ENCODE measurements around the gene UNC5CL.
A peak's percentile ranks its signal among the peaks of the same experiment; 100 is the strongest.
"Not testable (repeated sequence)": the region's sequence is repeated elsewhere in the genome, so short reads cannot be mapped to it uniquely, and the experiment has no call there.

Gene UNC5CL

DNA sequence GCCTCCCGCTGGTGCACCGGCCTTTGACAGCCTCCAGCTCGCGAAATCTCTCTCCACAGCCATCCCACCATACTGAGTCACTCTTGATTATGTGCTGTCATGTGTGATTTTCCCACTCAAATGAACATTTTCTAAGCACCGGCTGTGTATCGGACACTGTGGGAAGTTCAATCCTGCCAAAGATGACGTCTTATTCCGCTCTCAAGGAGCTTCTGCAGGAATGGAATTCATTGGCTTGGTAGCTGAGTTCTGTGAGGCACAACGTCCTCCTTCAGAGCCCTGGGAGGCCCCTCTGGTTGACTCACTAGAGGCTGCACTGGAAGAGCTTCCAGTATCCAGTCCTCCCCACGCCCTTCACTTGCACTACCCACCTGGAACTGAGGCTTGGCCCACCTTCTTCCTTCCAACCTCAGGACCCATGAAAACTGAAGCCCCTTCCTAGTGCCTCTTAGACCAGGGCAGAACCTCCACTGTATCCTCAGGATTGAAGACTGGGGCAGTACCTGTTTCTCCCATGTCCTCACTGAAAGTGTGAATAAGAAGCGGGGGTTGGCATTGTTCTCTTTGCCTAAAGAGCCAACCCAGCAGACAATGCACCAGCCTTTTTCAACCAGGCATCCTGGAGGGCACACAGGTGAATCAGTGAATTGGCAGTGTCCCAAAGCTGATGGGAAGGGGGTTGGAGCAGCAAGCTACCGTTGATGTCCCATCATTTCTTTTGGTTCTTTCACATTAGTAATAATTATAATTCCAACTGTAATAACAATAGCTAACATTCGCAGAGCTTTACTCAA, 1.7 kb downstream of the UNC5CL start:
- no peak for DNase-seq (ENCODE audit: low read depth)

DNA sequence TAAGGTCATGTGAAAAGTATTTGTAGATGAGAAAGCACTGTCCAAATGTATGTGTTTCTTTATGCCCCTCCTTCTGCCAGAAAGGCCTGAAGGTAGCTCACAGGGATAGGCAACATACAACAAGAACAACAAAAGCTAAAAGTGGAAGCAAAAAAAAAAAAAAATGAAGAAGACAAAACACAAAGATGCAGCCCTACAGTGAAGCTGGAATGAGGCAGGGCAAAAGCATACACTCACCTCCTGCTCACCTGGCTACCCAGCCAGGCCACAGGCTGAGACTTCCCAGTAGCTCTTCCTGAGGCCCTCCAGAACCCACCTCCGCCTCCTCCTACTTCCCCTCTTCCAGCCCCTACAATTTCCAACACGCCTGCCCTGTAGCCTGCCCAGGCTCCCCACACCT, 2.4 kb downstream of the UNC5CL start:
- DNase-seq (ENCODE audit: low read depth): no peak

DNA sequence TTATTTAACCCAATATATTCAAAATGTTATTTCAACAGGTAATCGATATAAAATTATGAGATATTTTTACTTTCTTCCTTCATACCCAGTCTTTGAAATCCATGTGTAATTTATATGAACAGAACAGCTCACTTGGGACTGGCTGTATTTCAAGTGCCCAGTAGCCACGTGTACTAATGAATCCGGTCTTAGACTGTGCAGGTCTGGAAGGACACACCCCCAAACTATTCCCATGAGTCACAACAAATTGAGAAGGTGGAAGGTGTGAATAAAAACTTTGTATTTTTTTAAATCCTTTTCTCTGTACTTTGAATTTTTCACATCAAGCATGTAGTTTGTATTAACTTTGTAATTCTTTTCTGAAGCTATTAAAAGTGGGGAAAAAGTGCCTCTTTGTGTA, 2.8 kb downstream of the UNC5CL start:
- no peak for DNase-seq (ENCODE audit: low read depth)

DNA sequence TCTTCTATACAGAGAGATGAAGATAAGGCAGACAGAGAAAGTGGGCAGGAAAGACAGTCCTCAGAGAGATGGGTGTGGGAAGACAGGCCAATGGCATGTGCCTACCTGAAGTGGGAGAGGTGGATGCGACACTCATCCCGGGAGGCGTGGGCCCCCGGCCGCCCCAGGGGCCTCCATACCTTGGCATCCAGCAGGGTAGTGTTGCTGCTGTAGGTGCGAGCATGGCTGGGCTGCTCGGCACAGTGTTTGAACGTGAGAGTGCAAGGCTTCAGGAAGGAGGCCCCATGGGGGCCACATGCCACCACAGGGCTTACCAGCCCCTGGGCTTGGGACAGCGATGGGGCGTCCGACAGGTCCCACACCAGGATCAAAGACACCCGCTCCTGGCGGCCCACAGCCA, 5.2 kb downstream of the UNC5CL start:
- DNase-seq (ENCODE audit: low read depth): no peak

DNA sequence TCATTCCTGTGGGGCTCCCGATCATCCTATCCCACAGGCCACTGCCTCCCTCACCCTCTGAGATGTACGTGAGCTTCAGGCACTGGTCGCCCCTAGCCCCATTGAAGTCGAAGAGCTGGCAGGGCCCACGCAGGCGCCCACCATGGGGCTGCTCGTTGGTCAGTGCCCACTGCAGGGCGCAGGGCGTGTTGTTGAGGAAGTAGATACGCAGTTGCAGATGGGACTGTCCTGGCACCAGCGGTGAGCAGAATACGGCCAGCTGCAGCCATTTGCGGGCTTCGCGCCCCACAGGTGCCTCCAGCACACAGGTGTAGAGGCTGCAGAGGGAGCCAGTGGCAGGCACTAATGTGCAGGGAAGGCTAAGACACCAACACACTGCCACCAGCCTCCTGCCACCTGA, 6.2 kb downstream of the UNC5CL start:
- no peak for DNase-seq (ENCODE audit: low read depth)

DNA sequence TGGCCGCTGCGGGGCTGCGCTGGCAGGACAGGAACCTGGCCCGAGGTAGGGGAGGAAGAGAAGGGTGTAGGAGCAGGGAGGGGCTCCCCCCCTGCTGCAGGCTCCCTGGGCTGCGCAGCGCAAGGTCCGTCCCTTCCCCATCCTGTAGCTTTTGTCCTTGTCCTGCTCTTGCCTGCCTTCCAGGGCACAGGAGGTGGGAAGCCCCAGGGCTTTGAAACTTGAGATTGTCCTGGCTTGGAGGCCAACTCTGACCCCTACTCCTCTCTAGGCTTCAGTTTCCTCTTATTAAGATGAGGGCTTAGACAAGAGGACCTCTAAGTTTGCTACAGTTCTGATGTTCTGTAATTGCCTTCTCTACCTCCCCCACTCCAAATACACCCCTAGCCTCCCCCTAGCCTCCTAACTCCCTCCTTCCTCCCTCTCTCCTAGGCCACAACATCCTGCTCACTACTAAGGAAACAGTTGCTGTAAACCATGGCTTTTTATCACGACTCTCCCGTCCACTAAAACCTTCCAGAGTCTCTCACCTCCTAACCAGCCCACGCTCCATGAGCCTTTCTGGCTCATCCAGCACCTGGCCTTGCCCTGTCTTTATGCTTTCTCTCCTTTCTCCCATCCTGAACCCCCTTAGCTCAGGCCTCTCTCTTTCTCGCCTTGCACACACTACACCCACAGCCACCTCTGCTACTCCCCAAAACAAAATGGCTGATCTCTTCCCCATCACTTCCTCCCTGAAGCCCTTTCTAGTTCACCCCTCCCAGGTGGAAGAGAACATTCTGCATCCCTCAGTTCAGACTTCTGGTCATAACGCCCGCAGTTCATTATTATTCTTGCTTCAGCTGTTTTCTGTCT, 10.2 kb downstream of the UNC5CL start:
- DNase-seq (ENCODE audit: low read depth): no peak

DNA sequence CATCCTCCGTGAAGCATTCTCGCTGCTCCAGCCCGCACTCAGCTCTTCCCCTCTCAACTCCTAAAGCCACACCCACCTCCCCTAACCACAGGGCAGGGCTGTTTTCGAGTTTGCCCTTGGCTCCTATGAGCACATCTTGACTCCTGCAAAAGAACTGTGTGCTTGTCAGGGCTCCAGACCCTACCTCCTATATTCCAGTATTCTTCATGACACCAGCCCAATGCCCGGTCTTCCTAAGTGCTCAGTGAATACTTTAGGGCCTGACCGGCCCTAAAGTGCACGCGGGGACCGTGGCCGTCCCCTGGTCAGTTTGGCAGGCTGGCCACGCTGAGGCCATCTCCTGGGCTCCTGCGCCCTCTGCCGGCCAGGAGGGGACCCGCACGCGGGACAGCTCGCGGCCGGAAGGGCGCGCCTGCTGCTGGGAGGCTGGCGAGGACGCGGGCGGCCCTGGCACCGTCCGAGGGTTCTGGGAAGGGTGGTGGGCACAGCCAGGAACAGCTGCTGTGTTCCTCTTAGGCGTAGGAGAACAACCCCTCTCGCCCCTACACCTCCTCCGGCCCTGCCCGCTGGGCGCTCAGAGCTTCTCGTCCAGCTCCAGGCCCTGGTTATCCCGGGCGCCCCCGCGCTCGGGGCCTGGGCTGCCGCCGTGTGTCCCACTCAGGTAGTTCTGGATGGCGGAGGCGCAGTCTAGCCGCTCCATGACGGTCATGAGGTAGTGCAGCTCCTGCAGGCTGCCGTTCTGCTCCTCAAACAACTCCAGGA, 11.0 kb downstream of the UNC5CL start:
- DNase-seq (ENCODE audit: low read depth): peak; percentile 32

DNA sequence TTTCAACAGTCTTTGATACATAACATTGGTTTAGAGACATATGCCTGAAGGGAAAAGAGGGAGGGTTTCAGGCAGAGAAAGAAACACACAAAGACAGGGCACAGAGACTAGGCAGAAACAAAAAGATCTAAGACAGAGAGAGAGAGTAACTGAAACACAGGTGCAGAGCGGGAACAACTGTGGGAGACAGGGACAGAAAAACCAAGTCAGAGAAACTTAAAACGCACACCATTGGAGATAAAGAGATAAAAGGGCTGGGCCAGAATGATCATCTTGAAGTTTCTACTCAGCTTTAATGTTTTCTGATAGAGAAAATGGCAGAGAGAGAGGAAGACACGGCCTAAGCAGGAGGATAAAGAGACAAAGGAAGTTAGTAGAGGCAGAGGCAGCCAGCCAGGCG, 11.8 kb downstream of the UNC5CL start:
- no peak for DNase-seq (ENCODE audit: low read depth)

DNA sequence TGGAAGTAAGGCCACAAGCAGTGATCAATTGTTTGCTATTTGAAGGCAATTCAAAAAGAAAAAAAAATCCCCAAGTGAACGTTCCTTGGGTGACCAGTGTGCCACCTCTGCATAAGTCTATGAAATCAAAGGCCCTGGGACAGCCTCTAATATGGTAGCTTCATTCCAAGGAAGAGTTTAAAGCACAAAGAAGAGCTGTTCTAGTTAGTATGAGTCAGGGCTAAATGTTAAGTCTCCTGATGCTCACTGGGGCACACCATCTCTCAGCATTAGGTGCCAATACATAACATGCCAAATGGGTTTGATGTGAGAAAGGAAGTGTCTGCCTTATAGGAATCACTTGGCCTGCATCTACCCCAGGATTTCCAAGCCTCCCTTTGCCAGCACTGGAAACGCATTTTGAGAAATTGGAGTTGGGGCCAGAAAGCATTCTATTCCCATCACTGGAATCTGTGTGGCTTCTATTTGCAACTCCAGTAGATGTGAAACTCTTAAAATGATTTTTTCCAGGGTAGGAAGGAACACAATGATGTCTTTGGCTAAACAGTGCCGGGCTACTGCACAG, 13.0 kb downstream of the UNC5CL start:
- no peak for DNase-seq (ENCODE audit: low read depth)

DNA sequence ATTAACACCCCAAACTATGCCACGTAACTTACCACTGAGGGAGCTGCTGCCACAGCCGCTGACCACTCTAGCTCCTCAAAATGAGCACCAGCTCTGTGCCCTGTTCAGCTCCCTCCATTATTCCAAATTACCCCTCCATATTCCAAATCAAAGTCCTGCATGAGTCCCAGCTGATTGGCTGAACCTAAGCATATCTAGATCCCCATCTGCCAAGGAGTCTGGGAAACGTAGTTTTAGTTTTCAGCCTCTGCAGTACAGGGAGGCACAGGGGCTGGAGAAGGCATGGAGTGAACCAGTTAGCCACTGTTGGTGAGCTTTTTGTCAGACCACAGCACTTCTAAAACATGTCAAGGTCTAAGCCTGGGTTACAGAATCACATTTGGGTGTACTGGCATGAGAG, 15.9 kb downstream of the UNC5CL start:
- no peak for DNase-seq (ENCODE audit: low read depth)

DNA sequence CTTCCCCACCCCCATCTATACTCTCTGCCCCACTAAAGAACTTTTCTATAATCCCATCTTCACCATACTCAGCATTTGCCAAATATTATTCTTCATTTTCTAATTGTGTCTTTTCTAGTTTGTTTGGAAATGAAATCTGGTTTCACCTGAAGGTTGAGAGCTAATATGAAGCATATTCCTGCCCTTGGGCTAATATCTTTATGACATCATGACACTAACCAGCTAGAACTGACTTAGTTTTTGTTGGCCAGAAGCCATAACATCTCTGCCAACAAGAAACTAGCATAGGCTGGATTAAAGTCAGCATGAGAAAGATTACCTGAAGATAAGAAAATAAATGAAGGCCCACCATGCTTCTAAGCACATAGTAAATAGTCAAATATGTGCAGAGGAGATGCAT, 16.7 kb downstream of the UNC5CL start:
- no peak for DNase-seq (ENCODE audit: low read depth)

DNA sequence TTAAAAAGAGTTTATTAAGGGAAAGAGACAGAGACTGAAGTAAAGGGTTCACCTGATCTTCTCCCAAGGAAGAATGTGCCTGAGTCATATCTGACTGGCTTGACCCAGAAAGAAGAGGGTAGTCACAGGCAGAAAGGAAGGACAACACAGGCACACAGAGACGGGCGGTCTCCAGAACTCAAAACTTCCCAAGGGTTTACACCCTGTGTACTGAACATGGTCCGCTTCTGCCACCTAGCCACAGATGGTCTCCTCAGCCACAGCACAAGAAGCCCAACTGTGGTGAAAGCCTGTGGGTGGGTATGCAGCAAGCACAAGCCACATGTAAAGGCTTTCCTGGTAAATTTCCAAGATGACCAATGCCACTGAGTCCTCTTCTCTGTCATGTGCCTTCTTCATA, 17.2 kb downstream of the UNC5CL start:
- DNase-seq (ENCODE audit: low read depth): no peak

DNA sequence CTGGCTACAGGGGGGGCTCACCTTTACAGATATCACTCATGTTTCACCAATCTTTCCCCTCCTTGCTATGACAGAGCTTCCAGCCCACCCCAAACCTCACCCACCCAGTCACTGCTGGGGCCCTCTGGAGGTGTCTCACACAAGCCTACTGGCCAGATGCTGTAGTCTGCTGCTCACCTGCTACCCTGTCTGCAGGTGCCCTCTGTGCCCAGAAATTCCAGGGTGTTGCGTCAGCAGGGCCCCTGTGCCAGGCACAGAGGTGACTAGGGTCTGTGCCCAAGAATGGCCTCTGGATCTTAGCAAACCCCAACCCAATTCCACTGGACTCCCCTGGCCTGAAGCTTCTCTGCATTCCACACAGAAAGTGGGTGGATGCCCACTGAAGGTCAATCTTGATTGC, 21.4 kb downstream of the UNC5CL start:
- no peak for DNase-seq (ENCODE audit: low read depth)

DNA sequence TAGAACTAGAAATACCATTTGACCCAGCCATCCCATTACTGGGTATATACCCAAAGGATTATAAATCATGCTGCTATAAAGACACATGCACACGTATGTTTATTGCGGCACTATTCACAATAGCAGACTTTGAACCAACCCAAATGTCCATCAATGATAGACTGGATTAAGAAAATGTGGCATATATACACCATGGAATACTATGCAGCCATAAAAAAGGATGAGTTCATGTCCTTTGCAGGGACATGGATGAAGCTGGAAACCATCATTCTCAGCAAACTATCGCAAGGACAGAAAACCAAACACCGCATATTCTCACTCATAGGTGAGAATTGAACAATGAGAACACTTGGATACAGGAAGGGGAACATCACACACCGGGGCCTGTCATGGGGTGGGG, 23.2 kb downstream of the UNC5CL start:
- not testable (repeated sequence) for DNase-seq (ENCODE audit: low read depth)

DNA sequence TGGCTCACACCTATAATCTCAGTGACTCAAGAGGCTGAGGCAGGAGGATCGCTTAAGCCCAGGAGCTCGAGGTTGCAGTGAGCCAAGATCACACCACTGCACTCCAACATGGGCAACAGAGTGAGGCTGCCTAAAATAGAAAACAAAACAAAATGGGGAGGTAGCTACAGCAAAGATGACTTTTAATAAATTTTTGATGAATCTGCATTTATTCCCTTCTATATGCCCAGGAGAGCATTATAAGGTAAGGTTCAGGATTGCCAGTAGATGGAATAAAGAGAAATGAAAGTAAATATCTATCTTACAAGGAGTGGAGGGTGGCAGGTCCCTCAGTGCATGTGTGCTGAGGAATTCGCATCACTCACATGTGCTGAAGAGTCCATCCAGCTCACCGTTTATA, 24.2 kb downstream of the UNC5CL start:
- DNase-seq (ENCODE audit: low read depth): no peak

DNA sequence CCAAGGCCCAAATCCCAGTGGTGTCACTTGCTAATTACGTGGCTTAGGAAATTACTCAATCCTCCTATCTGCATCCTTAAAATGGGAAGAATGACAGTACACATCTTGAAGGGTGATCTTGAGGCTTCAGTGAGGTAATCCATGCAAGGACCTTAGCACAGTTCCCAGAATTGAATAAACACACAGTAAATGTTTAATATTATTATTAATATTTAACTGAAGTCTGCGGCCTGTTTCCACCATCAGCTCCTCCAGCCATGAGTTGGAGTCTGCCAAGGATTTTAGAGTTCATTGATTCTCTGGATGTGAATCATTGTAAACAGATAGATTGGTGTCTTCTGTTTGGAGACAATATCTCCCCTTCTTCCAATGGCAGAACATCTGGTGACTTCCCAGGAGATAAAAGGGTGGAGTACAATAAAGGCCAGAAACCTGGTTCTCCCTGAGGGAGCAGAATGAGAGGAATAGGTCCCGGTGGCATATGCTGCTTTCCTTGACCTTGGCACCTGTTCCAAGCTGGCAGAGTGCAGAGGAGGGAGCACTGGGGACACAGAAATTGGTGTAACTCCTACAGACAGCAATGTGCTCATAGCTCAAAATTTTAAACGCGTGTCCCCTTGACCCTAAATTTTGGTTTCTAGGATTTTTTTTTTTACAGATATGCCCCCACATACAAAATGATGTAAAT, 25.4 kb downstream of the UNC5CL start:
- no peak for DNase-seq (ENCODE audit: low read depth)

DNA sequence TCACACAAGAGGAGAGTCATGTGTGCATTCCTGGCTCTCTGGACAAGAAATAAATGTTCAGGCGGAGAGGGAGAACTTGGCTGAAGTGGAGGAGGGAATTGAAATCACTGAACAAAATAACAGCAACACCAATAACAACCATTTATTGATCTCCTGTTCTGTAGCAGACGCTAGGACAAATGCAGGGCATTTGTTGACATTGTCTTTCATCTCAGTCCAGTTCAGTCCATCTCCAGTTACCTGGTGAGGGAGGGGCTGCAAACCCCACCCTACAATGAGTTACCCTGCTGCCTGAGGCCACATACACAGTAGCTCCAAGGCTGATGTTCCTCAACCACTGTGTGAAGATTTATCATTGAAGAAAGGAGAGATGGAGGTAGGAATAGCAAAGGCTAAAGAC, 27.3 kb downstream of the UNC5CL start:
- DNase-seq (ENCODE audit: low read depth): no peak

DNA sequence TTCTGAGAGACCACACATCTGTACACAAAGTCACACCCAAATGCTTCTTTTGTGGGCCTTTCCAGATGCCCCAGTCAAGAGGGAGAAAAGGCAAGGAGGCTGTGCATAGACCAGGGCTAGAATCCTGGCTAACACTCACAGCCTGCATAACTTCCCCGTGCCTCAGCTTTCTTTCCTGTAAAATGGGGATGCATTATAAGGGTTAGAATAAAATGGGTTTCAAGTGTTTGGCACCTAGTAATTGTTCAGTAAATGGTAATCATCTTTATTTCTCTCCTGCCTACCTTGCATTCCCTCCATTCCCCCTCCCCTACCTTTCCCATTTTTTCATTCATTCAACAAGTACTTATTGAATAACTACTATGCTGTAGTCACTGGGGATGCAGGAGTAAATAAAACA, 29.4 kb downstream of the UNC5CL start:
- no peak for DNase-seq (ENCODE audit: low read depth)

DNA sequence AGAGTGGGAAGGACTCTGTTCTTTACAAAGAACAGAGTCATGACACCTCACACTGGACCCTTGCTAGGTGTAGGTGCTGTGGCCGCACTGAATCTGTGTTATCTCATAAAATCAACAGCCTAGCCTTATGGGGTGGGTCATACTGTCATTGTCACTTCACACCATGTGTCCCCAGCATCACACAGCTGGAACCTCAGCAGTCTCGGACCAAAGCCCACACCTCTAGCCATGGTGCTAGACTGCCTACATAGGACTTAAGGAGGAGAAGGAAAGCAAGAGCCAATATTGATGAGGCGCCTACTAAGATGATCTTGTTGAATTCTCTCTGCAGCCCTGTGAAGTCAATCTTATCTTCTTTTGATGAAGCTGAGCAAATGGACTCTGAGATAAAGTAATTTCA, 31.0 kb downstream of the UNC5CL start:
- DNase-seq (ENCODE audit: low read depth): no peak

DNA sequence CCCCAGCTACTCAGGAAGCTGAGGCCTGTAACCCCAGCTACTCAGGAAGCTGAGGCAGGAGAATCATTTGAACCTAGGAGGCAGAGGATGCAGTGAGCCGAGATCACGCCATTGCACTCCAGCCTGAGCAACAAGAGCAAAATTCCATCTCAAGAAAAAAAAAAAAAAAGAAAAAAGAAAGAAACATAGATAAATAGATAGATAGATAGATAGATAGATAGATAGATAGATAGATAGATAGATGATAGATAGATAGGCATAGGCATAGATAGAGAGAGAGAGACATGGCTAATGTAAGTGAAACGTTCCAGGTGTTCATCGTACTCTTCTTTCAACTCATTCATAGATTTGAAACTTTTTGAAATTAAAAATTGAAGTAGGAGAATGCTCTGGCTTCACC, 32.0 kb downstream of the UNC5CL start:
- DNase-seq (ENCODE audit: low read depth): not testable (repeated sequence)

DNA sequence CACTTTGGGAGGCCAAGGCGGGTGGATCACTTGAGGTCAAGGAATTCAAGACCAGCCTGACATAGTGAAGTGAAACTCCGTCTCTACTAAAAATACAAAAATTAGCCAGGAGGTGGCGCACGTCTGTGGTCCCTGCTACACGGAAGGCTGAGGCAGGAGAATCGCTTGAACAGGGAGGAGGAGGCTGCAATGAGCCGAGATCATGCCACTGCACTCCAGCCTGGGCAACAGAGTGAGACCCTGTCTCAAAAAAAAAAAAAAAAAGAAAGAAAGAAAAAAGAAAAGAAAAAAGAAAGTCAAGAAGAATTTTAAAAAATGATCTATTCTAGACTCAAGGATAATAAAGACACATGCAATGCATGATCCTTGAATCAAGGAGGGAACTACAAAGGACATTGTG, 32.8 kb downstream of the UNC5CL start:
- DNase-seq (ENCODE audit: low read depth): not testable (repeated sequence)

DNA sequence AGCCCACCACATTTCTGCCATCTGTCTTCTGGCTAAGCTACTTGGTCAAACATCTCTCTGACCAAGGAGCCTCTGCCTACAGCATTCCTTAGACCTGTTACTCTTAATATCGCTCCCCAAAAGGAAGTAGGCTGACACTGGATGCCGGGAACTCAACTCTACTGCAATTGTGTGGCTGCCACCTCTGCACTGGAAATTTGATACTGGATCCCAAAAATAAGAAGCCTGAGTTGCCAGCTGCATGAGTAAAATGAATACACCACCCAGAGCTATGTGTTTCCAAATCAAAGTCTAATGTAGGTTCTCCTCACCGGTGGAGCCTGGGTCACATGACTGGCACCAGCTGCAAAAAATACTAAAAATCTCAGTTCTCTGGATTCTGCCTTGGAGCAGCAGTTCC, 36.9 kb downstream of the UNC5CL start:
- no peak for DNase-seq (ENCODE audit: low read depth)
